ENCODE results near the gene CADM1.

DNA sequence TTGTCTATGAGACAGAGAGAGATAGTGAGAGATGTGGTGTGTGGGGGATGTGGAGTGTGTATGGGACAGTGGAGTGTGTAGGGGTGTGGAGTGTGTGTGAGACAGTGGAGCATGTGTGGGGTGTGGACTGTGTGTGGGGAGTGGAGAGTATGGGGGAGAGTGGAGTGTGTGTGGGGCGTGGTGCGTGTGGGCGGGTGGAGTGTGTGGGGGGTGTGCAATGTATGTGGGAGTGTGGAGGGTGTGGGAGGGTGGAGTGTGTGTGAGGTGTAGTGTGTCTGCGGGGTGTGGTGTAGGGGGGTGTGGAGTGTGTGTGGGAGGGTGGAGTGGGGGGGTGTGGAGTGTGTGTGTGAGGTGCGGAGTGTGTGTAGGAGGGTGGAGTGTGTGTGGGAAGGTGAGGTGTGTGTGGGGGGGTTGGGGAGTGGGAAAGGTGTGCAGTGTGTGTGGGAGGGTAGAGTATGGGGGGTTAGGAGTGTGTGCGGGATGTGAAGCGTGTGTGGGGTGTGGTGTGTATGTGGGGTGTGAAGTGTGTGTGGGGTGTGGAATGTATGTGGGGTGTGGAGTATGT, 356.9 kb downstream of the CADM1 start:
- TF ChIP-seq, protein P1, sequence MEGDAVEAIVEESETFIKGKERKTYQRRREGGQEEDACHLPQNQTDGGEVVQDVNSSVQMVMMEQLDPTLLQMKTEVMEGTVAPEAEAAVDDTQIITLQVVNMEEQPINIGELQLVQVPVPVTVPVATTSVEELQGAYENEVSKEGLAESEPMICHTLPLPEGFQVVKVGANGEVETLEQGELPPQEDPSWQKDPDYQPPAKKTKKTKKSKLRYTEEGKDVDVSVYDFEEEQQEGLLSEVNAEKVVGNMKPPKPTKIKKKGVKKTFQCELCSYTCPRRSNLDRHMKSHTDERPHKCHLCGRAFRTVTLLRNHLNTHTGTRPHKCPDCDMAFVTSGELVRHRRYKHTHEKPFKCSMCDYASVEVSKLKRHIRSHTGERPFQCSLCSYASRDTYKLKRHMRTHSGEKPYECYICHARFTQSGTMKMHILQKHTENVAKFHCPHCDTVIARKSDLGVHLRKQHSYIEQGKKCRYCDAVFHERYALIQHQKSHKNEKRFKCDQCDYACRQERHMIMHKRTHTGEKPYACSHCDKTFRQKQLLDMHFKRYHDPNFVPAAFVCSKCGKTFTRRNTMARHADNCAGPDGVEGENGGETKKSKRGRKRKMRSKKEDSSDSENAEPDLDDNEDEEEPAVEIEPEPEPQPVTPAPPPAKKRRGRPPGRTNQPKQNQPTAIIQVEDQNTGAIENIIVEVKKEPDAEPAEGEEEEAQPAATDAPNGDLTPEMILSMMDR (IDR thresholded peaks at IDR 0.05): no peak
- TF ChIP-seq POLR2A (IDR thresholded peaks at IDR 0.05): no peak

Data from right lobe of liver (tissue), 4 donors.